GM23338 (cell line): Measurements from ENCODE around the gene GAS2.

Experiments used
- EZH2 ChIP-seq: fragments of 200-600 bp; sonication (generic); IDR thresholded peaks from one replicate; pipeline ENCODE4 v1.8.0; 2017; ENCODE audit warnings: antibody characterized with exemption, mild to moderate bottlenecking, low read depth; ENCODE audit not compliant: unreplicated experiment
- EZH2phosphoT487 ChIP-seq: fragments of 200-600 bp; sonication (generic); IDR thresholded peaks from one replicate; pipeline ENCODE4 v1.8.1; 2018; ENCODE audit warnings: antibody characterized with exemption; ENCODE audit not compliant: unreplicated experiment
- POLR2AphosphoS5 ChIP-seq: IDR thresholded peaks from 2 replicates; pipeline ENCODE4 v1.6.1; 2016; ENCODE audit warnings: antibody characterized with exemption, low read depth
- TF ChIP-seq, protein P1 (sequence below), 2 experiments: fragments of 200-600 bp in 1 of 2; sonication (generic) in 1 of 2; conservative IDR thresholded peaks; 2 replicates each; pipeline versions ENCODE4 v1.5.1 to v1.6.1; 2016 to 2017; ENCODE audit warnings: antibody characterized with exemption in 2 of 2, low read depth in 2 of 2, mild to moderate bottlenecking in 2 of 2, moderate library complexity in 1 of 2
- TF ChIP-seq, protein P2 (sequence below): IDR thresholded peaks from one replicate; pipeline ENCODE4 v1.6.1; 2018; ENCODE audit warnings: antibody characterized with exemption; ENCODE audit not compliant: unreplicated experiment

DNA sequence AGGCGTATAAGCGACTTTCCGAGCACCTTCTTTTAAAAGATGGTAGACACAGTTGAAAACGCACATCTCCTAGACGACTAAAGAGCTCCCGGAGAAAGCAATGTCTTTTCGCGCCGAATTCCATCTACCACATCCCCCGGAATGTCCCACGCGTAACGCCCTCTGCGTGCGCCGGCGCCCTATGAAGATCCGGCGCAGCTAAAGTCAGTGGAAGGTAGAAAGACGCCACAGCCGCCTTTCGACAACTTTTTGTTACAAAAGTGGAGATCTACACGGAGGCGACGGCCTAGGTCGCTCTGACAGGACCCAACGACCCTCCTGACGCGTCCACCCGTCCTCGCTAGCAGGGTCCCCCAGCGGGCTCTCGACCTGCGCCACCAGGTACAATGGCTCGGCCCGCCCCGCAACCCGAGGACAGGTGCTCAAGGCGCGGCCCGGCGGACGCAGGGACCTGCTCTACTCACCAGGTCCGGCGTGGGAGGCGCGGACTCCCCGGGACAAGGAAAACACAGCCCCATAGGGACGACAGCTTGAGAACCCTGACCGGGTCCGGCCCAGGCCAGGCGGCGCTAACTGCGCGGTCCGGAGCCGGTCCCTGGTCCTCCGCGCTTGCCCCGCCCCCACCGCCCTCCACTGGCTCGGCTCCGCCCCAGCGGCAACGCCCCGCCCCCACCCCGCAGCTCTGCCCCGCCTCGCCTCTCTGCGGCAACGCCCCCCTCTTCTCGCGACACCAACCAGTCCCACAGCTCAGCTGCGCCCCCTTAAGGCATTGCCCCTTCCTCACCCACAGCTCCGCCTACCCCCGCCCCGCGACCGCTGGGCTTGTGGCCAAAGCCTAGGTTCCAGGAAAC is 163.0 kb downstream of the GAS2 start, which contains the start of gene SVIP:
- TF ChIP-seq, protein P1, sequence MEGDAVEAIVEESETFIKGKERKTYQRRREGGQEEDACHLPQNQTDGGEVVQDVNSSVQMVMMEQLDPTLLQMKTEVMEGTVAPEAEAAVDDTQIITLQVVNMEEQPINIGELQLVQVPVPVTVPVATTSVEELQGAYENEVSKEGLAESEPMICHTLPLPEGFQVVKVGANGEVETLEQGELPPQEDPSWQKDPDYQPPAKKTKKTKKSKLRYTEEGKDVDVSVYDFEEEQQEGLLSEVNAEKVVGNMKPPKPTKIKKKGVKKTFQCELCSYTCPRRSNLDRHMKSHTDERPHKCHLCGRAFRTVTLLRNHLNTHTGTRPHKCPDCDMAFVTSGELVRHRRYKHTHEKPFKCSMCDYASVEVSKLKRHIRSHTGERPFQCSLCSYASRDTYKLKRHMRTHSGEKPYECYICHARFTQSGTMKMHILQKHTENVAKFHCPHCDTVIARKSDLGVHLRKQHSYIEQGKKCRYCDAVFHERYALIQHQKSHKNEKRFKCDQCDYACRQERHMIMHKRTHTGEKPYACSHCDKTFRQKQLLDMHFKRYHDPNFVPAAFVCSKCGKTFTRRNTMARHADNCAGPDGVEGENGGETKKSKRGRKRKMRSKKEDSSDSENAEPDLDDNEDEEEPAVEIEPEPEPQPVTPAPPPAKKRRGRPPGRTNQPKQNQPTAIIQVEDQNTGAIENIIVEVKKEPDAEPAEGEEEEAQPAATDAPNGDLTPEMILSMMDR (conservative IDR thresholded peaks at IDR 0.05; ENCODE audit: low read depth in 2 of 2): peak; percentile 60 to 89
- TF ChIP-seq POLR2AphosphoS5 (peak; percentile 84), EZH2phosphoT487 (no peak), EZH2 (no peak)
- TF ChIP-seq, protein P2, sequence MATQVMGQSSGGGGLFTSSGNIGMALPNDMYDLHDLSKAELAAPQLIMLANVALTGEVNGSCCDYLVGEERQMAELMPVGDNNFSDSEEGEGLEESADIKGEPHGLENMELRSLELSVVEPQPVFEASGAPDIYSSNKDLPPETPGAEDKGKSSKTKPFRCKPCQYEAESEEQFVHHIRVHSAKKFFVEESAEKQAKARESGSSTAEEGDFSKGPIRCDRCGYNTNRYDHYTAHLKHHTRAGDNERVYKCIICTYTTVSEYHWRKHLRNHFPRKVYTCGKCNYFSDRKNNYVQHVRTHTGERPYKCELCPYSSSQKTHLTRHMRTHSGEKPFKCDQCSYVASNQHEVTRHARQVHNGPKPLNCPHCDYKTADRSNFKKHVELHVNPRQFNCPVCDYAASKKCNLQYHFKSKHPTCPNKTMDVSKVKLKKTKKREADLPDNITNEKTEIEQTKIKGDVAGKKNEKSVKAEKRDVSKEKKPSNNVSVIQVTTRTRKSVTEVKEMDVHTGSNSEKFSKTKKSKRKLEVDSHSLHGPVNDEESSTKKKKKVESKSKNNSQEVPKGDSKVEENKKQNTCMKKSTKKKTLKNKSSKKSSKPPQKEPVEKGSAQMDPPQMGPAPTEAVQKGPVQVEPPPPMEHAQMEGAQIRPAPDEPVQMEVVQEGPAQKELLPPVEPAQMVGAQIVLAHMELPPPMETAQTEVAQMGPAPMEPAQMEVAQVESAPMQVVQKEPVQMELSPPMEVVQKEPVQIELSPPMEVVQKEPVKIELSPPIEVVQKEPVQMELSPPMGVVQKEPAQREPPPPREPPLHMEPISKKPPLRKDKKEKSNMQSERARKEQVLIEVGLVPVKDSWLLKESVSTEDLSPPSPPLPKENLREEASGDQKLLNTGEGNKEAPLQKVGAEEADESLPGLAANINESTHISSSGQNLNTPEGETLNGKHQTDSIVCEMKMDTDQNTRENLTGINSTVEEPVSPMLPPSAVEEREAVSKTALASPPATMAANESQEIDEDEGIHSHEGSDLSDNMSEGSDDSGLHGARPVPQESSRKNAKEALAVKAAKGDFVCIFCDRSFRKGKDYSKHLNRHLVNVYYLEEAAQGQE: no peak
